Skin epidermis (tissue), 12 donors: Measurements from ENCODE around the gene RPRD1B.

Source experiments
- H3K27ac ChIP-seq, 21 experiments: fragments of 200-600 bp; sonication (generic) in 11 of 21; one replicate each; pipeline ENCODE4 v1.5.0; 2020; ENCODE audit warnings: mild to moderate bottlenecking in 3 of 21, inconsistent platforms in 2 of 21, moderate library complexity in 2 of 21
- H3K4me3 ChIP-seq, 7 experiments: fragments of 200-600 bp; sonication (generic) in 2 of 7; one replicate each; pipeline ENCODE4 v1.5.0; 2020; ENCODE audit warnings: inconsistent platforms in 2 of 7, mild to moderate bottlenecking in 2 of 7, moderate library complexity in 1 of 7

Gene RPRD1B

DNA sequence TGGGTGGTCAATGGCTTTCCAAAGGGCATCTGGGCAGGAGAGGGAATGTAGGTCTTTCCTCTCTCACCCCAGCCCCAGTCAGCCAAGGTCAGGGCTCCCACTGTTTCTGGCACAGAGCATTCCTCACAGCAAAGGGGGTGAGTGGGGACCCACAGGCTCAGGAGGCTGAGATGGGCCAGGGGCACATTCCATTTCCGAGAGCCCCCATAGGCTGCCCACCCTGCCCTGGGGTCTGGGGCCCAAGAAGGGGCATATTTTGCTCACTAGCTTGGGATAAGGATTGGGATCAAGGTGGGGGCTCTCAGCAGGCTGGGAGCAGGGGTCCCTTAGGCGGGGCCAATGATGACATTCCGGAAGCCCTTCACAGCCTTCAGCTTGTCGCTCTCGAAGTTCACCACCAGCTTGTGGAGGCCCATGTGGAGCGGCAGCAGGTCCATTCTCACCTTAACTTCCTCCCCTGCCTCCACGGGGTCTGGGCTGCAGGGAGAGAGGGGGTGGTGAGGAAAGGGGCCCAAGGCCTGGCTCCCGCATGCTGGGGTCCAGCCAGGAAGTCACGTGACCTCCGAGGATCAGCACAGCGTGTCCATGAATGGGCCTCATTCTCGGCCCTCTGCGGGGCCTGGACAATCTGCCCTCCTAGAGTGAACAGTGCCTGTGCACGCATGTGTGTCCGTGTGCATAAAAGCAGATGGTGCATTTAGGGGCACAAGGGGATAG, 96.5 kb downstream of the RPRD1B start:
- no peak overlapping the region for H3K27ac ChIP-seq
- H3K4me3 ChIP-seq, result no peak overlapping the region

DNA sequence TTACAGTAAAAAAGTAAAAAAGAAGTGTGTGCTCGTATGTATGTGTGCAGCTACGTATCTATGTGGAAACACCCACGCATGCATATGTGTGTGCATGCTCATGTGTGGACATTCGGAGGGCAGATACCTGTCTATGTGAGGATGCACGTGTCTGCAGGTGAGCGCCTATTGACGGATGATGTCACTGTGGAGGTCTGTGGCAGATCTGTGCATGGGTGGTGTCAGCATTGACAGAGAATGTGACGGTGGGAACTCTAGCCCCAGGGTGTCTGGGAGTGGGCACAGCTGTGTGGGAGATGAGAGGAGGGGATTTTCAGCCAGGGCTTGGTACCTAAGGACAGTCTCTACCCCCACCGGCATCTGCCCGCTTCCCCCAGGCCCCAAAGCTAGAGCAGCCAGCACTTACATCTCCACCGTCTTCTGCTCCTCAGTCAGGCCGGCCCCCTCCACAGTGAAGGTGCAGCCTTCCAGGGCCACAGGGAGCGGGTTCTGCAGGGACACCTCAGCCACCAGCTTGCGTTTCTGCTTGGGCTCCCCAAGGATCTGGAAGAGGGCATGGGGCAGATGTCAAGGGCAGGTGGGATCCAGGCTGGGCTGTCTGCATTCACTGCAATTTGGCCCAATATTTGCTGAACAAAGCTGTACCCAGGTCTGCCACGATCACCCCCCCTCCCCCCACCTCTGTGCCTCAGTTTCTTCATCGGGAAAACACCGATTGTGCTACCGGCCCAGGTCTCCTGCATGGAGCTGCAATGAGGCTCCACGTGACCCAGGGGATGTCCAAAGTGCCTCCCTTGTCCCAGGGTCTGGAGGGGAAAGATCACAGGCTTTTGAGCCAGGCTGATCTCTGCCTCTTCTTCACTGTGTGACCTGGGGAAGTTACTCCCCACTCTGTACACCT, 97.4 kb downstream of the RPRD1B start:
- H3K27ac ChIP-seq, result no peak overlapping the region
- H3K4me3 ChIP-seq, result no peak overlapping the region

DNA sequence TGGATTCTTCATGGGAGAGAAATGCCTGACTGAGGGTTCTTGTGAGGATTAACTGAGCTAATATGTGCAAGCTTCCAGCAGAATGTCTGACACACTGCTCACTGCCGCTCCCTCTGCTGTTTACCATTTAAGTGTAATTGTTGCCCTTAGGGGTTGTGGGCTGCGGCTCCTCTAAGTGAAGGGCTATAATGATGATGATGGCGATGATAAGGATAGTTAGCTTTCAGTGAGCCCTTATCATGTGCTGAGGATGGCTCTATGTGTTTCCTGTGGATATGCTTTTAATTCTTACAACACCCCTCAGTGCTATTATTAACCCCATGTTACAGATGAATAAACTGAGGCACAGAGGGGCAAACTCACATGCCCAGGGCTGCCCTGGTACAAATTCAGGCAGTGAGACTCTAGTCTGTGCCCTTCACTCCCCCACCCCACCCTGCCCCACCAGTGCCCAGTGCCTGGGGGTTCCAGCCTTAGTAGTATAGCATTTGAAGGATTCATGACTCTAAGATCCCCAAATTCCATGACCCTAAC, 98.1 kb downstream of the RPRD1B start:
- H3K4me3 ChIP-seq, result no peak overlapping the region
- H3K27ac ChIP-seq, result no peak overlapping the region

DNA sequence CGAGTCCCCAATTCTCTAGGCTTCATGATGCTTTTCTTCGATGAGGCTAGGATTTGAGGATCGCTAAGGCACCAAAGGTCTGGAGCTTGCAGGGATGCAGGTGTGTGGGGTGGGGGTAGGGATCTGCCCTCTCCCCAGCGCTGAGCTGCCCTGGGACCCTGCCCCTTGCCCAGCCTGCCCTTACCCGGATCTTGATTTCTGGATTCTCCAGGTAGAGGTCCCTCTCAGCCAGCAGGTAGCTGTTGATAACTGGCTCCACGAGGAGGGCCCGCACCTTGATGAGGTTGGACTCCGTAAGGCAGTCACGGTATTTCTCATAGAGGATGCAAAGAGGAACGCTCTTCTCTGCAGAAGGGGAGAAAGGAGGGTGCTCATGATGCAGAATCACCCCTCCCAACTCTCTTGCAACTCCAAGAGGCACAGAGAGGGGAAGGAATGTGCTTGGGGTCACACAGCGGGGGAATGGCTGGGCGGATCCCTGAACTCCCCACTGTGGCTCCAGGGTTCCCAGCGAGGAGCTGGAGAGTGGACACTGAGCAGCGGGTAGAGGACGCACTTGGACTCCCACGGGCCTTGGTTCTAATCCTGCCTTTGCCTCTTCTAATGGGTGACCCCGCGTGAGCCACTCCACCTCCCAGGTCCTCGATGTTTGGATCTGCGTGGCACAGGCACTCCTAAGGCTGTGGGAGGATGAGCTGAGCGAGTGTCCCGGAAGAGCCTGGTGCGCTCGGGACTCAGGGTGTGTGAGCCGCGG, 98.8 kb downstream of the RPRD1B start:
- Histone ChIP-seq H3K4me3 (no peak overlapping the region), H3K27ac (no peak overlapping the region)

DNA sequence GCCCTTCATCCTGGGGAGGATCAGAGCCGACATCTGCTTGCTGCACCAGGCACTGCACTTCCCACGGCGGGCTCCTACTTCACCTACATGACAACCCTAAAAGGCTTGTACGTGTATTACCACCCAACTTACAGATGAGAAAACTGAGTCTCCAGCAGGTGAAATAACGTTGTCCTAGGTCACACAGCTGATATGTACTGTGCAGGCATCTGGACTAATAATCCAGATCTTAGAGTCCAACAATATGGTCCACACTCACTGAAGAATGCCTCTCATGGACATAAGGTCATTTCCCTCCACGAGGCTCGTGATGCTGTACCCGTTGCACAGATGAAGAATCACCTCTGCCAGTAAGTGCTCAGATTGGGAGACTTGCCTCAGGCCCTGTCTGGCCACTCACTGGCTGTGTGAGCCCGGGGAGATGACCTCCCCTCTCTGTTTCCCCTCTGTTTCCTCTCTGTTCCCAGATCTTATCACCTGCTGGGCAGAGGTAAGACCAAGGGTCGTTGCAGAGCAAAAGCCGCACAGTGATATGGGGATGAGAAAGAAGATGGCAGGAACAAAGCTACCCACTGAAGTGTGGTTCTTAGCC, 99.5 kb downstream of the RPRD1B start:
- H3K4me3 ChIP-seq, result no peak overlapping the region
- H3K27ac ChIP-seq, result no peak overlapping the region

DNA sequence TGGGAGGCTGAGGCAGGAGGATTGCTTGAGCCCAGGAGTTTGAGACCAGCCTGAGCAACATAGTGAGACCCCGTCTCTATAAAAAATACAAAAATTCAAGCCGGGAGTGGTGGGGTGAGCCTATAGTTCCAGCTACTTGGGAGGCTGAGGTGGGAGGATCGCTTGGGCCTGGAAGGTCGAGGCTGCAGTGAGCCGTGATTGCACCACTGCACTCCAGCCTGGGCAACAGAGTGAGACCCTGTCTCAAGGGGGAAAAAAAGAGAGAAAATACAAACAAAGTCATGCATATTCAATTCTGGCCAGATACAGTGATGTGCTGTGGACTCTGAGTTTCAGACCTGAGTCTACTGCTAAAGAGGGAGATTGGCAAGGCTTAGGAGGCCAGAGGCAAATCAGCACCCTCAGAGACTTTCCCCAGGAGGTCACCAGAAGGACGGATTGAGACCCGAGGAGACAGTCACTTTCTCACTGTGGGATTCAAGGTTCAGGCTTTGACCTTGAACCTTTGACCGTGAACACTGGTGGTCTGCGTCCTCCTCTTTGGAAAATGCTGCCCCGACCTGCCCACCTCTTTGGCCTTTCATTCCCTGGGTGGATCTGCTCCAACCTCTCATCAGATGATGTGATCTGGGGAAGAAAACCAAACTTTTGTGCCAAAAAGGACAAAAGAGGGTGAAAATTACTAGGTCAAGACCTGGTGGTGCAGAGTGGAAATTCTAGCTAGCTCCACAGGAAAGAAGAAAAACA, 100.3 kb downstream of the RPRD1B start:
- H3K27ac ChIP-seq, result peak overlapping the region in 2 of 21 experiments; percentile 21 to 27

DNA sequence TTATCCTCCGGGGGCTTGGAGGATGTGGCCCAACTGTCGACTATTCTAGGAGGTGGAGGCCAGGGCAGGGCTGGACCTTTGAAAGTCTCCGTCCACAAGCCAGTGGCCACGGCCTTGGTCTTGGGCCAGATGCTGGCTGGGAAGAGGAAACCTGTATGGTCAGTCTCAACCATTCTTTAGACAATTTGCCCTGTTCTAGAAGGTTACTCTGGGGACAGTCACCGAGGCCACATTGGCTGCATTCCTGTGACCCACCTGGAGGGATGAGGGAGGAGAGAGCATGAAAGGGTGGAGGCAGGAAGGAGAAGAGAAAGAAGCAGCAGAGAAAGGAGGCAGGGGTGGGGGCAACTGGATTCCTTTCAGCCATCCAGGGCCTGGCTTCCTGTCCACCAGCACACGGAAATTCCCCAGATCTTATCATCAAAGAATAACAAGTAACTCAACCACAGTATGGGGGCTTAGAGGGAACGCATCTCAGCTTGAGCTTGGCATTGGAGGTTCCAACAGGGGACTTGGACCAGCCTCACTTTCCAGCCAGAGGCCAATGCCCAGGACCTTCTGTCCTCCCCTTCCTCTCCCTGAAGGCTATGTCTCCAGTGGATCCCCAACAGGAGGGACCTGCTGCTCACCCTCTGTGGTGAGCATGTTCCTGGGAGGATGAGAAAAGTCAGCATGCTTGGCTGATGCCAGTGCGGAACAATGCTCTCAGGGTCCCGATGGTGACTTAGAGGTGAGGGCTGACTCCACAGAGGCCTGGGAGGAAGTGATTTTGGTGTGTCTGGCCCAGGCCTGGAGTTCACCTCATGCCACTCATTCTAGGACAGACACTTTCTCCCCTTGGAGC, 101.1 kb downstream of the RPRD1B start:
- no peak overlapping the region for H3K4me3 ChIP-seq
- H3K27ac ChIP-seq, result peak overlapping the region in 3 of 21 experiments; percentile 21 to 35 (median 27)

More for the DNA sequence above, 100.3 kb downstream of the RPRD1B start:
- no peak overlapping the region for H3K4me3 ChIP-seq

DNA sequence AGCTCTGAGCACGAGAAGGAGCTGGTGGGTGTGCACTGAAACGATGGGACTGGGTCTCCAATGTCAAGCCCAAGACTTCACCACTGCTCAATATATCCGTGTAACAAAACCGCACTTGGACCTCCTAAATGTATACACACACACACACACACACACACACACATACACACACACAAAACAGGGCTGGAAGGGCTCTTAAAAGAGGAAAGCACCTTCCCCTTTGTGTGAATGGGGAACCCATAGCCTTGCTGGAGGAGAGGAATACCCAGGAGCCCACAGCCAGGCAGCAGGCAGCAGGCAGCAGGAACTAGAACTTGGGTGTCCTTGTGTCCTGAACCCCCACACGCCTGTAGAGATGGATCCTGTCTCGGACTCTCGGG, 101.7 kb downstream of the RPRD1B start:
- peak overlapping the region in 1 of 21 experiments; percentile 35 for H3K27ac ChIP-seq

DNA sequence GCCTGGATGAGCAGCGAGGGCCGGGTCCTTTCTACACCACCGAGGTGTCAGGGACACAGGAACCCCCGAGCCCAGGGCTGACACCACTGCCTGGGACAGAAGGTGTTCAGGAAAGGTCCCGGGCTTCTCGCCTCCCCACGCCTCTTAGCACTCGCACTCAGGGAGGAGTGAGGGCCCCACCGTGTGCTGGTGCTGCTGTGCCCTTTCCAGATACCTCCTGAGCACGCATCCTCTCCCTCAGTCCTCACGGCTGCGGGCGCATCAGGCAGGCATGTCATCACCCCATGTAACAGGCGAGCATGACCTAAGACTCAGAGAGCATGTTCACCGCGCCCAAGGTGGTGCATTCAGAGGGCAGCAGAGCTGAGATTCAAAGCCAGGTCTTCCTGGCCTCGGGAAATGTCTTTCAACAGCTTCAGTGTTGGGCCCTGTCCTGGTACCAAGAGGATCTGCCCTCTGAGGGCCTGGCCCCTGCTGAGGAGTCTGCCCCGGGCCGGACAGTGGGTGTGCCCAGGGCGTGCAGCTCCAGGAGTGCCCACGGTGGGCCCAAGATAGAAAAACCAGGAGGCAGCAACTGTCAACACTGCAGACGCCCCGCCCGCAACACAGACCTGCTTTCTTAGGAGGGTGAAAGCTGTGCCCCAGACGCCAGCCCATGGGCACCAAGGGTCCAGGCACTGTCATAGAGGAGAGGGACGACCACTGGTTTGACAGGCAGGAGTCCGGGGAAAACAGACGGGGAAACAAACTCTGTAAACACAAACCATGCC, 102.3 kb downstream of the RPRD1B start:
- no peak overlapping the region for H3K4me3 ChIP-seq
- H3K27ac ChIP-seq, result no peak overlapping the region

More for the DNA sequence above, 101.7 kb downstream of the RPRD1B start:
- H3K4me3 ChIP-seq, result no peak overlapping the region

DNA sequence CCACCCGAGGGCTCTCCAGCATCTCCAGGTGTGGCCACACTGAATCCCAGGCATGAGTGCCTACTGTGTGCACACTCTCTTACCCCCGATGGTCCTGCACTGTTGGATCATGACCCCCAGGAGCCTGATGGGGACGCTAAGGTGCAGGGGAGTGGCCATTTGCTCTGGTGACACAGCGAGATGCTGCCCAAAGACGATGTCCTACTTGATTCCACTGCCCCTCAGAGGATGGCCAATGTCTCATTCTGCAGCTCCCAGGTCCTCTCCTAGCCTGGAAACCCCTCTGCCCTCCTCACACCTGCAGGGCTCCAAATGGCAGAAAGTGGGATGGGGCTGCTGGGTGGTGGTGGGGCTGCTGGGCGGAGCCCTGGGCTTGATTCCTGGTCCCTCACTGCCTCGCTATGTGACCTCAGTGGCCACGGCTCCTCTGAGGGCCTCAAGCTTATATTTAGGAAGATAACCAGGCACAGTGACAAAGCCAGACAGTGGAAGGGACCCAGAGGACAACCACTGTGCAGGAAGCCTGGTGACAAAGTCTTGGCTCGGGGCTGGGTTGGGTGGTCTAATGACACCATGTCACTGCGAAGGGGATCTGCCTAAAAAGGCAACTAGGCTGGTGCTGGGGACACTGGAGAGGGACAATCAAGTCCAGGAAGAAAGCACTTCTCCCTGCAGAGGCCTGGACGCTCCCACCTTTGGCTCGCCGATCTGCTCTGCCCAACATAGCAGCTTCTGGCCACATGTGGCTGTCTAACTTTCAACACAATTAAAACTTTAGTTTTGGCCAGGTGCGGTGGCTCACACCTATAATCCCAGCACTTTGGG, 103.1 kb downstream of the RPRD1B start:
- Histone ChIP-seq H3K4me3 (no peak overlapping the region), H3K27ac (no peak overlapping the region)

DNA sequence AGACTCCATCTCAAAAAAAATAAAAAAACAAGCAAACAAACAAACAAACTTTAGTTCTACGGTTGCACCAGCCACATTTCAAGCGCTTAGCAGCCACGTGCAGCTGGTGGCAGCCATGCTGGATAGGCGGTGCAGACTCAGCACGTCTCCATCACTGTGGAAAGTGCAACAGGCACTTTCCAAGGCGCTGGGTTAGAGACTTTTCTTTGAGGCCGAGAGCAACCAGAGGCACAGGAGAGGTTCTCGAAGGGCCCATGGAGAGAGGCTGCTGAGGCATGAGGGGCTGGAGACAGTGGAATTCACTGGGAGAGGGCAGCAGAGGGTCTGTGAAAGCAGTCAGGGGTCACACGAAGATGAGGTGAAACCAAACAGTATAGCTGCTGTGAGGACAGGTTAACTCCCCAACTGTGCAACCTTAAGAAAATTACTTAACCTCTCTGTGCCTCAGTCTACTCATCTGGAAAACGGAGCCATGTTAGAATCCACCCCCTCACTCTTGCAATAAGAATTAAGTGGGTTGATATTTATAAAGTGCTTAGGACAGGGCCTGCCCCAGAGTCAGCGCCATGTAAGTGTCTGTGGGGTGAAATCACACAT, 104.0 kb downstream of the RPRD1B start:
- Histone ChIP-seq H3K4me3 (no peak overlapping the region), H3K27ac (no peak overlapping the region)

DNA sequence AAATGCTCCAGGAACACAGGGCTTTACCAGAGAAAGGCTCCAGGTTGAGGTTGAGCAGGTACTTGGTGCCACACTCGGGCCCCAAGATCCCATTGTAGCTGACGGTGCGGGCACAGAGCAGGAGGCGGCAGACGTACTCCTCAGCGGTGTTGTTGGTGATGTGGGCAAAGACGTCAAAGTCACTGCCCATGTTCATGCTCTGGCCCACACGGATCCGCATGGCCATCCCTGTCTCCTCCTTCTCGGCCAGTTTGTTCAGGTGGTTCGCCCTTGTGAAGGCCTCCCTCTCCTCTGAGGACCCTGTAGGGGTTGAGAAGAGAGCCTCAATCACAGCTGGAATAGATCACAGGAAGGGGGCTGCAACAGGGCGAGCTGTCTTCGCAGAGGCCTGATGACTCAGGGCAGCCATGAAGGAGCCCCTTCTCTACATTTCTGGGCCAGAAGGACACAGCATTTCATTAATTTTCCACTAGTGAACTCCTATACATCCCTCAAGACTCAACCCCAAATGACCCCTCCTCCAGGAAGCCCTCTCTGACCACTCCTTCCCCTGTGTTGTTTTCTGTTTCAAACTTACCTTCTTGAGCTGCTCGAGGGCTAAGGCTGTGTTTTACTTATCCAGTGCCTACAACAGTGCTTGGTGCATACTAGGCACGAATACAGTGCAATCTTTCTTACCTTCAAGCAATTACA, 104.7 kb downstream of the RPRD1B start:
- no peak overlapping the region for H3K27ac ChIP-seq
- H3K4me3 ChIP-seq, result no peak overlapping the region

DNA sequence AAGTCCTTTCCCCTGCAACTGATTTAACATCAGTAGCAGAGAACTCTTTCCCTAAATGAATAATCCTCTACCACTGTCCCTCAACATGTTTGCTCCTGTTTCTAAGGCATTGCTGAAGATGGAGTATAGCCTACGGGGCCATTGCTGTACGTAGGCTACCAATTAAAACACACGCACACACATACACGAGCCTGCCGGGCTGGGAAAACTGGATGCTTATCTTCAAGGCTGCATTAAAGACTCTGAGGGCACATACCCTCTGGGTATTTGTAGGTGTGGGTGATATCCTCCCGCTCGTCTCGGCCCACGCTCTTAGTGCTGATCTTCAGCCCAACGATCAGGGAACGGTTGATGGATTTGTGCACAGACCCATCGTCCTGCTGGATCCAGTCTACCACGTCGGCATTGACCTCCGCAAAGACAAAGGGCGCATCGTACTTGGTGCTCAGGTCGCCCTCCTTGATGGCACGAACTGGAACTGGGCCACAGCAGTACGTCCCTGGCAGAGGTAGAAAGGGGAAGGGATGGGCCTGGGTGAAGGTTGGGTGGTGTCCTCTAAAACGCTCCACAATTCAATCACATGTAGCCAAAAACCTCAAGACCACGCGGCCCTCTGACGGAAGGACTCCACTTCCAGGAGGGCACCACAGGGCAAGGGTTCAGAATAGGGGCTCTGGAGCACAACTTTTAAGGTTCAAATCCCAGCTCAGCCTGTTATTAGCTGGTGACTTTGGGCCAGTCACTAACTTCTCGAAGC, 105.8 kb downstream of the RPRD1B start:
- no peak overlapping the region for H3K27ac ChIP-seq
- no peak overlapping the region for H3K4me3 ChIP-seq

DNA sequence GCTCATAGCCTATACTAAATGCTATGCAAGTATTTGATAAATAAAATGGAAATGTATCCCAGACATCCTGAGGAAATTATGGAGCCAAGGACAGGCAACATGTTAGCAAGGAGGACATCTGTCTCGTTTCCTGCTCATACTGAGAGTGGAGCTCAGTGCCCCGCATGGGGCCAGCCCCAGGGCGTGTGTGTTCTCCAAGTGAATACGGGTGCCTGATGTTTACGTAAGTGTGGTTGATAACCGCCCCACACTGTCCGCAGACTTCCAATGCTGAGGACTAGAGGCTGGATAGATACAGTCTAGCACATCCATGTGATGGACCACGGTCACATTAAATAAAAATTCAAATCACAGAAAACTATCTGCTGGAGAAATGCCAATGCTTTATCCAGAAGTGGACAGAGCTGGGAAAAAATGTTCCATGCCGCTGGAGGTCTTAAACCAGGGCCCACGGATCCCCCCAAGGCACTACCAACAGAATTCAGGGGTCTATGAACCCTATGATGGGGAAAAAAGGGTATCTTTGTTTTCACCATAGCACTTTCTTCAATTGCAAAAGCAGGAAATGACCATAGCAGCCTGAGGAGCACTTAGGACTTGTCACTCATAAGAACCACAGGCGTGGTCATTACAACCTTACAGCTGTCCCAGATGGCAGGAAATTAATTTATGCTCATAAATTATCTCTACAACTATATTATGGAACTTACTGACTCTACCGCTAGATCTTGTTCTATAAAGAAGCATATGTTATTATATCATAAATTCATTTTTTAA, 106.6 kb downstream of the RPRD1B start:
- H3K4me3 ChIP-seq, result no peak overlapping the region
- H3K27ac ChIP-seq, result no peak overlapping the region
